H9 (cell line): Measurements from ENCODE around the gene ITPRID2. TPM values are rescaled to one million over a fixed set of nuclear protein-coding genes. Genes with fewer than 3 reads are reported as not detected.

Experiments used
- DNase-seq: peaks from one replicate; pipeline ENCODE4 v3.0.0-alpha.2; 2017
- H2AFZ ChIP-seq: one replicate; pipeline ENCODE4 v1.6.1; 2013; ENCODE audit warnings: mild to moderate bottlenecking, low read length, control low read depth, moderate library complexity
- H2AK5ac ChIP-seq: 2 replicates; pipeline ENCODE4 v1.6.1; 2013; ENCODE audit warnings: low read length, control low read depth, mixed read lengths; ENCODE audit not compliant: insufficient read length
- H2BK120ac ChIP-seq: one replicate; pipeline ENCODE4 v1.6.1; 2013; ENCODE audit warnings: low read depth, mild to moderate bottlenecking, low read length, control low read depth, inconsistent platforms; ENCODE audit not compliant: poor library complexity, severe bottlenecking
- H2BK12ac ChIP-seq: 2 replicates; pipeline ENCODE4 v1.6.1; 2013; ENCODE audit warnings: low read length, control low read depth, mixed read lengths, low read depth; ENCODE audit not compliant: insufficient read length
- H2BK15ac ChIP-seq: 2 replicates; pipeline ENCODE4 v1.6.1; 2013; ENCODE audit warnings: low read depth, low read length, control low read depth
- H2BK20ac ChIP-seq: one replicate; pipeline ENCODE4 v1.6.1; 2013; ENCODE audit warnings: low read depth, mild to moderate bottlenecking, low read length, control low read depth, inconsistent platforms; ENCODE audit not compliant: poor library complexity, severe bottlenecking
- H2BK5ac ChIP-seq: 2 replicates; pipeline ENCODE4 v1.6.1; 2013; ENCODE audit warnings: low read length, control low read depth, mixed read lengths; ENCODE audit not compliant: insufficient read length
- H3K14ac ChIP-seq: 2 replicates; pipeline ENCODE4 v1.6.1; 2013; ENCODE audit warnings: low read length, control low read depth; ENCODE audit not compliant: insufficient read depth
- H3K18ac ChIP-seq: 2 replicates; pipeline ENCODE4 v1.6.1; 2013; ENCODE audit warnings: low read depth, mild to moderate bottlenecking, mixed read lengths, low read length, control low read depth; ENCODE audit not compliant: insufficient read length
- H3K23ac ChIP-seq: 2 replicates; pipeline ENCODE4 v1.6.1; 2013; ENCODE audit warnings: low read length, control low read depth, mixed read lengths, low read depth; ENCODE audit not compliant: insufficient read length
- H3K23me2 ChIP-seq: 2 replicates; pipeline ENCODE4 v1.6.1; 2013; ENCODE audit warnings: low read depth, mild to moderate bottlenecking, mixed read lengths, low read length, control low read depth; ENCODE audit not compliant: insufficient read length, poor library complexity, severe bottlenecking
- H3K27ac ChIP-seq: 2 replicates; pipeline ENCODE4 v1.5.1; 2013; ENCODE audit warnings: low read length, control low read depth, mixed read lengths, low read depth; ENCODE audit not compliant: insufficient read length
- H3K27me3 ChIP-seq: 2 replicates; pipeline ENCODE4 v1.6.1; 2013; ENCODE audit warnings: low read length, control low read depth, inconsistent platforms; ENCODE audit not compliant: insufficient read depth
- H3K4ac ChIP-seq: 2 replicates; pipeline ENCODE4 v1.6.1; 2013; ENCODE audit warnings: low read depth, mild to moderate bottlenecking, control low read depth, inconsistent platforms, low read length, moderate library complexity
- H3K4me1 ChIP-seq: 2 replicates; pipeline ENCODE4 v1.6.1; 2013; ENCODE audit warnings: low read length, control low read depth, inconsistent platforms; ENCODE audit not compliant: insufficient read depth
- H3K4me2 ChIP-seq: 2 replicates; pipeline ENCODE4 v1.6.1; 2013; ENCODE audit warnings: low read length, control low read depth, mixed read lengths; ENCODE audit not compliant: insufficient read length, insufficient read depth
- H3K56ac ChIP-seq: 2 replicates; pipeline ENCODE4 v1.6.1; 2013; ENCODE audit warnings: low read depth, mild to moderate bottlenecking, mixed read lengths, low read length, control low read depth; ENCODE audit not compliant: insufficient read length
- H3K79me1 ChIP-seq: 2 replicates; pipeline ENCODE4 v1.6.1; 2013; ENCODE audit warnings: low read depth, mild to moderate bottlenecking, moderate library complexity, low read length, control low read depth, inconsistent platforms; ENCODE audit not compliant: insufficient read depth, poor library complexity, severe bottlenecking
- H3K79me2 ChIP-seq: 2 replicates; pipeline ENCODE4 v1.6.1; 2013; ENCODE audit warnings: low read length, control low read depth, inconsistent platforms; ENCODE audit not compliant: insufficient read depth
- H3K9ac ChIP-seq: 2 replicates; pipeline ENCODE4 v1.6.1; 2013; ENCODE audit warnings: low read length, control low read depth, mixed read lengths; ENCODE audit not compliant: insufficient read length; ENCODE audit errors: extremely low read depth
- H3K9me3 ChIP-seq: one replicate; pipeline ENCODE4 v1.6.1; 2013; ENCODE audit warnings: low read depth, low read length, inconsistent platforms; ENCODE audit not compliant: control insufficient read depth
- H3T11ph ChIP-seq: one replicate; pipeline ENCODE4 v1.6.1; 2013; ENCODE audit warnings: mild to moderate bottlenecking, low read length, control low read depth, inconsistent platforms
- H4K20me1 ChIP-seq: one replicate; pipeline ENCODE4 v1.6.1; 2013; ENCODE audit not compliant: control insufficient read depth, insufficient read length, insufficient read depth
- H4K5ac ChIP-seq: 2 replicates; pipeline ENCODE4 v1.6.1; 2013; ENCODE audit warnings: low read depth, mild to moderate bottlenecking, mixed read lengths, low read length, control low read depth; ENCODE audit not compliant: insufficient read length
- H4K8ac ChIP-seq: replicated peaks from 2 replicates; pipeline ENCODE4 v1.6.1; 2013; ENCODE audit warnings: low read length, control low read depth, mixed read lengths, low read depth; ENCODE audit not compliant: insufficient read length
- H4K91ac ChIP-seq: 2 replicates; pipeline ENCODE4 v1.6.1; 2013; ENCODE audit warnings: low read depth, mild to moderate bottlenecking, moderate library complexity, mixed read lengths, low read length, control low read depth; ENCODE audit not compliant: insufficient read length
- H3K27ac Mint-ChIP-seq, 3 experiments: 2 replicates in 2 of 3; 3 replicates in 1 of 3; pipeline ENCODE4 v1.8.0; 2020 to 2021; ENCODE audit warnings: mixed read lengths in 3 of 3, mild to moderate bottlenecking in 1 of 3, moderate library complexity in 1 of 3
- H3K27me3 Mint-ChIP-seq: 2 replicates; pipeline ENCODE4 v1.8.0; 2021; ENCODE audit warnings: low read depth, mild to moderate bottlenecking, moderate library complexity, mixed read lengths
- H3K36me3 Mint-ChIP-seq, 3 experiments: 2 replicates in 2 of 3; 3 replicates in 1 of 3; pipeline ENCODE4 v1.8.0; 2020 to 2021; ENCODE audit warnings: low read depth in 3 of 3, mixed read lengths in 3 of 3; ENCODE audit not compliant: insufficient read depth in 1 of 3
- H3K4me1 Mint-ChIP-seq, 2 experiments: 2 replicates each; pipeline ENCODE4 v1.8.0; 2020; ENCODE audit warnings: mixed read lengths in 2 of 2
- H3K4me3 Mint-ChIP-seq, 2 experiments: 2 replicates in 1 of 2; 3 replicates in 1 of 2; pipeline ENCODE4 v1.8.0; 2020 to 2021; ENCODE audit warnings: mild to moderate bottlenecking in 2 of 2, mixed read lengths in 2 of 2, moderate library complexity in 1 of 2
- H3K9me3 Mint-ChIP-seq, 2 experiments: 2 replicates in 1 of 2; 3 replicates in 1 of 2; pipeline ENCODE4 v1.8.0; 2020; ENCODE audit warnings: mild to moderate bottlenecking in 2 of 2, mixed read lengths in 2 of 2, moderate library complexity in 1 of 2
- CTCF ChIP-seq: fragments of 200-600 bp; sonication (generic); conservative IDR thresholded peaks from 3 replicates; pipeline ENCODE4 v1.8.0; 2021; ENCODE audit warnings: antibody characterized with exemption, mild to moderate bottlenecking
- whole genome bisulfite sequencing: extraction: QIAGEN DNeasy Blood & Tissue Kit; methylation state at CpG from one replicate; pipeline ENCODE4 v1.1.7; 2013; ENCODE audit warnings: missing lambda C conversion rate, low lambda C conversion rate, mixed read lengths; ENCODE audit not compliant: insufficient read length; ENCODE audit errors: extremely low coverage; 5-methylcytosine and 5-hydroxymethylcytosine counted together
- total RNA-seq: library from RNA; stranded (reverse); gene quantifications from 2 replicates; pipeline ENCODE4 v1.2.1, GENCODE V29; 2021

The ITPRID2 gene
- total RNA-seq, 1 experiment from 2014 or later = 12.0 TPM

GRCh38 chr2:181910028-181910831 lies 18.7 kb downstream of the ITPRID2 start:
- Mint-ChIP-seq H3K27ac (no peak overlapping the region), H3K4me1 (no peaks in the 10 kb centered on the region), H3K27me3 (no peaks in the 10 kb centered on the region), H3K4me3 (no peak overlapping the region), H3K36me3 (peaks cover 0 to 9% (median 4%) of the 10 kb centered on the region in 3 experiments; a peak in 4 of 7 replicates), H3K9me3 (no peaks in the 10 kb centered on the region)
- no peak overlapping the region for H4K8ac ChIP-seq
- no peak overlapping the region for H3K18ac ChIP-seq
- H2BK20ac ChIP-seq = no peak overlapping the region
- H3K4me2 ChIP-seq = no peak overlapping the region
- no peak overlapping the region for H3K4ac ChIP-seq
- no peak overlapping the region for H3K27ac ChIP-seq
- H2BK12ac ChIP-seq = no peak overlapping the region
- no peaks in the 10 kb centered on the region for H4K20me1 ChIP-seq
- no peaks in the 10 kb centered on the region for H3K27me3 ChIP-seq
- WGBS = no CpG with 5 or more reads among the region's 2 CpGs
- H3K23me2 ChIP-seq = no peaks in the 10 kb centered on the region
- no peak overlapping the region for H4K91ac ChIP-seq
- H3K9ac ChIP-seq = no peak overlapping the region
- H2BK5ac ChIP-seq = no peak overlapping the region
- H3K4me1 ChIP-seq = no peaks in the 10 kb centered on the region
- H2BK120ac ChIP-seq = no peak overlapping the region
- H3T11ph ChIP-seq = no peak overlapping the region
- H3K9me3 ChIP-seq = no peaks in the 10 kb centered on the region
- no peak overlapping the region for H2AFZ ChIP-seq
- H3K79me2 ChIP-seq = no peaks in the 10 kb centered on the region
- H3K56ac ChIP-seq = no peak overlapping the region
- no peak overlapping the region for H4K5ac ChIP-seq
- H3K14ac ChIP-seq = no peak overlapping the region
- H2AK5ac ChIP-seq = no peak overlapping the region
- TF ChIP-seq CTCF = no peak
- no peak overlapping the region for H2BK15ac ChIP-seq
- no peak overlapping the region for H3K23ac ChIP-seq
- no peak for DNase-seq
- H3K79me1 ChIP-seq = no peaks in the 10 kb centered on the region
